ENCODE data around the gene IGFBP6.

The IGFBP6 gene

GRCh38 chr12:53097564-53098353, at the start of gene IGFBP6:
Gene IGFBP6, plus strand, starts transcription at chr12:53097667. Its CDS starts 51 bp downstream, at chr12:53097718.
- DNase-seq (ENCODE audit: low read depth) = peak; percentile 59

GRCh38 chr12:53048033-53048779, 49.3 kb upstream of the IGFBP6 start:
- DNase-seq (ENCODE audit: low read depth) = no peak

- no peak for DNase-seq (ENCODE audit: low read depth)
Measured at GRCh38 chr12:53048780-53049401, 48.6 kb upstream of the IGFBP6 start.

- no peak for DNase-seq (ENCODE audit: low read depth)
Measured at GRCh38 chr12:53049571-53050318, 47.7 kb upstream of the IGFBP6 start, which contains the start of gene TNS2. Gene TNS2, plus strand, starts transcription at chr12:53050065. Its CDS starts 121 bp downstream, at chr12:53050186.

GRCh38 chr12:53050426-53051057, 46.9 kb upstream of the IGFBP6 start:
- no peak for DNase-seq (ENCODE audit: low read depth)

GRCh38 chr12:53051058-53051880, 46.2 kb upstream of the IGFBP6 start:
- no peak for DNase-seq (ENCODE audit: low read depth)

GRCh38 chr12:53051881-53052412, 45.5 kb upstream of the IGFBP6 start:
- no peak for DNase-seq (ENCODE audit: low read depth)

GRCh38 chr12:53052419-53053217, 44.8 kb upstream of the IGFBP6 start:
- DNase-seq (ENCODE audit: low read depth) = no peak

GRCh38 chr12:53053218-53054111, 44.0 kb upstream of the IGFBP6 start:
- peak; percentile 23 for DNase-seq (ENCODE audit: low read depth)

GRCh38 chr12:53054112-53054878, 43.2 kb upstream of the IGFBP6 start:
- DNase-seq (ENCODE audit: low read depth) = peak; percentile 87

GRCh38 chr12:53055471-53056266, 41.8 kb upstream of the IGFBP6 start:
- DNase-seq (ENCODE audit: low read depth) = no peak

GRCh38 chr12:53056296-53056695, 41.2 kb upstream of the IGFBP6 start:
- no peak for DNase-seq (ENCODE audit: low read depth)

GRCh38 chr12:53056901-53057300, 40.6 kb upstream of the IGFBP6 start:
- DNase-seq (ENCODE audit: low read depth) = no peak

GRCh38 chr12:53057816-53058500, 39.5 kb upstream of the IGFBP6 start:
- no peak for DNase-seq (ENCODE audit: low read depth)

- no peak for DNase-seq (ENCODE audit: low read depth)
Measured at GRCh38 chr12:53058674-53059433, 38.6 kb upstream of the IGFBP6 start.
